Endothelial cell of umbilical vein (primary cell): ENCODE measurements around the gene TEAD2. TPM values are rescaled to one million over a fixed set of nuclear protein-coding genes. Genes with fewer than 3 reads are reported as not detected.

ENCODE experiments used
- BruUV-seq: library from RNA; stranded (reverse); fragments of 400-500 nt; replicated peaks from 2 replicates; lab custom pipeline; 2021; lab: Mats Ljungman, UMichigan
- CTCF ChIA-PET: fragments of 300-600, 350-600 bp; sonication (Branson Sonifier 250); formaldehyde crosslinking; loops from one replicate; lab custom pipeline; 2021; ENCODE audit warnings: antibody characterized with exemption, inconsistent platforms; lab: Charles Lee
- POLR2A ChIA-PET: fragments of 300-600, 350-600 bp; sonication (Branson Sonifier 250); formaldehyde crosslinking; loops from one replicate; lab custom pipeline; 2021; ENCODE audit warnings: antibody characterized with exemption, inconsistent platforms; lab: Charles Lee
- DNase-seq: peaks from one replicate; pipeline ENCODE4 v3.0.0-alpha.2; 2011; ENCODE audit warnings: low read depth, low spot score
- FAIRE-seq: peaks from 2 replicates; lab custom pipeline; 2011; peaks lifted over from hg19 to GRCh38; lab: Jason Lieb, UNC
- H2AFZ ChIP-seq: 2 replicates; pipeline ENCODE4 v1.6.0; 2012; ENCODE audit warnings: low read depth, low read length, control low read depth, inconsistent platforms
- H3K27ac ChIP-seq: 2 replicates; pipeline ENCODE4 v1.5.1; 2011; ENCODE audit warnings: low read depth, mild to moderate bottlenecking, control low read depth, low read length, moderate library complexity; ENCODE audit not compliant: insufficient read depth
- H3K27me3 ChIP-seq, 2 experiments: 2 replicates each; pipeline versions ENCODE4 v1.6.0 to v1.6.1; 2011; ENCODE audit warnings: low read length in 2 of 2, mixed read lengths in 1 of 2; ENCODE audit not compliant: control insufficient read depth in 2 of 2, insufficient read depth in 2 of 2
- H3K36me3 ChIP-seq, 2 experiments: 2 replicates in 1 of 2; 3 replicates in 1 of 2; pipeline ENCODE4 v1.5.1; 2011; ENCODE audit warnings: low read length in 2 of 2, mild to moderate bottlenecking in 1 of 2, moderate library complexity in 1 of 2; ENCODE audit not compliant: control insufficient read depth in 2 of 2, insufficient read depth in 2 of 2; ENCODE audit errors: extremely low read depth in 1 of 2
- H3K4me1 ChIP-seq: 3 replicates; pipeline ENCODE4 v1.5.1; 2011; ENCODE audit warnings: mild to moderate bottlenecking, low read length; ENCODE audit not compliant: control insufficient read depth, insufficient read depth; ENCODE audit errors: extremely low read depth
- H3K4me2 ChIP-seq: 2 replicates; pipeline ENCODE4 v1.6.1; 2011; ENCODE audit warnings: low read length, control low read depth, mixed read lengths; ENCODE audit not compliant: insufficient read depth
- H3K4me3 ChIP-seq, 3 experiments: fragments of 200-600 bp in 1 of 3; sonication (generic), shearing (Covaris generic) in 1 of 3; replicated peaks in 1 of 3; 2 replicates each; pipeline ENCODE4 v1.5.1; 2011 to 2016; ENCODE audit warnings: control low read depth in 3 of 3, low read length in 3 of 3, mild to moderate bottlenecking in 2 of 3, inconsistent platforms in 1 of 3, low read depth in 1 of 3, moderate library complexity in 1 of 3; ENCODE audit not compliant: insufficient read depth in 1 of 3
- H3K79me2 ChIP-seq: 2 replicates; pipeline ENCODE4 v1.6.0; 2012; ENCODE audit warnings: low read length, inconsistent platforms; ENCODE audit not compliant: control insufficient read depth, insufficient read depth
- H3K9ac ChIP-seq: replicated peaks from 2 replicates; pipeline ENCODE3; 2011; ENCODE audit warnings: low read length, control low read depth; ENCODE audit not compliant: insufficient read depth; ENCODE audit errors: extremely low read depth
- H3K9me1 ChIP-seq: replicated peaks from 3 replicates; pipeline ENCODE4 v1.6.0; 2011; ENCODE audit warnings: mild to moderate bottlenecking, low read length; ENCODE audit not compliant: control insufficient read depth, insufficient read depth; ENCODE audit errors: extremely low read depth
- H3K9me3 ChIP-seq: replicated peaks from 2 replicates; pipeline ENCODE4 v1.5.1; 2012; ENCODE audit warnings: low read length, inconsistent platforms; ENCODE audit not compliant: control insufficient read depth, insufficient read depth
- H4K20me1 ChIP-seq: replicated peaks from 2 replicates; pipeline ENCODE3; 2011; ENCODE audit warnings: mild to moderate bottlenecking, low read length; ENCODE audit not compliant: control insufficient read depth, insufficient read depth; ENCODE audit errors: extremely low read depth
- EZH2 ChIP-seq: IDR thresholded peaks from 2 replicates; pipeline ENCODE4 v1.6.1; 2012; ENCODE audit warnings: borderline replicate concordance, low read depth, mild to moderate bottlenecking, moderate library complexity, low read length, inconsistent platforms; ENCODE audit not compliant: severe bottlenecking
- FOS ChIP-seq: IDR thresholded peaks from 2 replicates; pipeline ENCODE4 v1.6.1; 2011; ENCODE audit warnings: mild to moderate bottlenecking, low read length, moderate library complexity, borderline replicate concordance; ENCODE audit not compliant: insufficient read depth
- GATA2 ChIP-seq: IDR thresholded peaks from 2 replicates; pipeline ENCODE4 v1.7.0; 2011; ENCODE audit warnings: low read depth, mild to moderate bottlenecking, moderate library complexity, mixed read lengths, low read length; ENCODE audit not compliant: insufficient read length, insufficient read depth
- JUN ChIP-seq: IDR thresholded peaks from 2 replicates; pipeline ENCODE4 v1.6.1; 2011; ENCODE audit warnings: borderline replicate concordance, low read depth; ENCODE audit not compliant: insufficient read length, insufficient read depth
- MAX ChIP-seq: IDR thresholded peaks from 2 replicates; pipeline ENCODE4 v1.6.1; 2011; ENCODE audit not compliant: insufficient read depth, insufficient read length
- MYC ChIP-seq: IDR thresholded peaks from one replicate; pipeline ENCODE4 v1.6.1; 2011; ENCODE audit warnings: mild to moderate bottlenecking, low read depth, low read length
- POLR2A ChIP-seq: IDR thresholded peaks from 2 replicates; pipeline ENCODE4 v1.6.1; 2012; ENCODE audit warnings: low read depth, mild to moderate bottlenecking, control low read depth, low read length
- POLR2AphosphoS5 ChIP-seq: IDR thresholded peaks from 2 replicates; pipeline ENCODE4 v1.6.1; 2012; ENCODE audit warnings: low read depth, mild to moderate bottlenecking, control low read depth, low read length, moderate library complexity; ENCODE audit not compliant: insufficient read depth
- dilution Hi-C: fragments of 300-500 bp; cut with MboI; formaldehyde crosslinking; loops from one replicate; pipeline ENCODE4 v1.15.0; 2019; ENCODE audit warnings: low sequenced_read_pairs; ENCODE audit not compliant: extremely low pct_ligation_motif_present
- intact Hi-C: fragments of 100-400 bp; cut with micrococcal nuclease; formaldehyde crosslinking; loops from one replicate; pipeline ENCODE4 v1.10.0; 2022
- polyA plus RNA-seq, 4 experiments: library from polyadenylated mRNA; depleted of rRNA in 3 of 4; stranded (reverse) in 3 of 4; unstranded in 1 of 4; fragments of >200 nt; gene quantifications; 2 replicates each; pipeline versions ENCODE4 v1.2.1 to v1.2.3, GENCODE V29; 2011 to 2012; ENCODE audit warnings: missing spikeins in 1 of 4
- total RNA-seq: library from RNA; stranded (reverse); gene quantifications from 2 replicates; pipeline ENCODE4 v1.2.3, GENCODE V29; 2021
- TF ChIP-seq, protein P1 (sequence below), 2 donors: IDR thresholded peaks; 1 replicate in 1 of 2; 2 replicates in 1 of 2; pipeline ENCODE4 v1.5.1; 2011; ENCODE audit warnings: low read length in 2 of 2, mild to moderate bottlenecking in 2 of 2, moderate library complexity in 2 of 2, control low read depth in 1 of 2, inconsistent platforms in 1 of 2, low read depth in 1 of 2; ENCODE audit not compliant: insufficient read depth in 1 of 2; ENCODE audit errors: extremely low read depth in 1 of 2

The TEAD2 gene
- total and polyA plus RNA-seq, 2 donors (not counting 3 experiments of a cell fraction or from before 2014, with no cell fraction given), result 60.9 to 89.4 TPM

DNA sequence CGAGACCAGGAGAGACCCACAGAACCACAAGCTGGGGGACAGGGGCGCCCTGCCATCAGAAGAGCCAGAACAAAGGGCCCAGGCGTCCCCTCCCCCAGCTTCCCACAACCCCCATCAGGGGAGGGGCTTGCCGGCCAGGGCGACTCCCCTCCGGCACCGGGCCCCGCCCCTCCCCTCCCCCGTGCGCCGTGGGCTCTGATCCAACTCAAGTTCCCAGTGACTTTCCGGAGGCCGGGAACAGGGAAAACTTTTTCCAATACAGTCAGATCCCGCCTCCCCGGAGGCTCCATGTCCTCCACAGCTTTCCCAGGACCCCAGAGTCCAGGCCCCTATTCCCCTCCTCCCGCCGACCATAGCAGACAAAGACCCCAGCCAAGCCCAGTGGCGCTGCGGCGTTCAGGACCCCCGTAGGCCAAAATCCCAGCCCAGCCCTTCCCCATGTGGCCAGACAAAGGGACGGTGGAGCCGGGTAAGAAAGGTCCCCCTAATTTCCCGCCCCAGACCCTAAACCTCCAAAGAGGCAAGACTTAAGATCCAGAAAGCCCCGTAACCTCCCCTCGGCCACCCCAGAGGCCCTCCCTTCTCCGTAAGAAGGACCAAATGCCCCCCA, 673 bp downstream of the TEAD2 start:
- dilution Hi-C loops, result no loop called here
- H3K9me1 ChIP-seq, result no peaks in the 10 kb centered on the region
- peak overlapping the region; percentile 83 to 97 (median 95) for H3K4me3 ChIP-seq
- DNase-seq (peak; percentile 92), FAIRE-seq (peak; percentile 96)
- intact Hi-C loops, result loop anchor here (1.0 to 2.0 kb wide), 2 partner anchors 21 to 31 kb away; no protein-coding TSS in a partner anchor
- BruUV-seq, result TSS peak; percentile 96
- POLR2A ChIA-PET, result interaction anchor here (0.5 kb wide), 1 partner anchor 84 kb away, joined by 5 read pairs; no protein-coding TSS in a partner anchor
- H3K27ac ChIP-seq, result peak overlapping the region; percentile 91
- peaks cover 7% of the 10 kb centered on the region in 2 experiments for H3K36me3 ChIP-seq
- H3K4me1 ChIP-seq, result peaks cover 23% of the 10 kb centered on the region
- H3K27me3 ChIP-seq, result no peaks in the 10 kb centered on the region
- CTCF ChIA-PET, result interaction anchor here (0.6 to 1.3 kb wide), 10 partner anchors 17 to 243 kb away, joined by 3 read pairs; no protein-coding TSS in a partner anchor
- H4K20me1 ChIP-seq, result no peaks in the 10 kb centered on the region
- no peaks in the 10 kb centered on the region for H3K9me3 ChIP-seq
- H3K79me2 ChIP-seq, result peaks cover 36% of the 10 kb centered on the region
- TF ChIP-seq JUN (no peak), POLR2AphosphoS5 (peak; percentile 91), POLR2A (peak; percentile 84)
- peak overlapping the region; percentile 49 for H2AFZ ChIP-seq
- peak overlapping the region; percentile 65 for H3K4me2 ChIP-seq
- H3K9ac ChIP-seq, result peak overlapping the region; percentile 98

GRCh38 chr19:49359851-49360820, 2.1 kb downstream of the TEAD2 start:
- no peak for TF ChIP-seq FOS
- no peak for TF ChIP-seq JUN
- TF ChIP-seq EZH2, result no peak
- TF ChIP-seq, protein P1, sequence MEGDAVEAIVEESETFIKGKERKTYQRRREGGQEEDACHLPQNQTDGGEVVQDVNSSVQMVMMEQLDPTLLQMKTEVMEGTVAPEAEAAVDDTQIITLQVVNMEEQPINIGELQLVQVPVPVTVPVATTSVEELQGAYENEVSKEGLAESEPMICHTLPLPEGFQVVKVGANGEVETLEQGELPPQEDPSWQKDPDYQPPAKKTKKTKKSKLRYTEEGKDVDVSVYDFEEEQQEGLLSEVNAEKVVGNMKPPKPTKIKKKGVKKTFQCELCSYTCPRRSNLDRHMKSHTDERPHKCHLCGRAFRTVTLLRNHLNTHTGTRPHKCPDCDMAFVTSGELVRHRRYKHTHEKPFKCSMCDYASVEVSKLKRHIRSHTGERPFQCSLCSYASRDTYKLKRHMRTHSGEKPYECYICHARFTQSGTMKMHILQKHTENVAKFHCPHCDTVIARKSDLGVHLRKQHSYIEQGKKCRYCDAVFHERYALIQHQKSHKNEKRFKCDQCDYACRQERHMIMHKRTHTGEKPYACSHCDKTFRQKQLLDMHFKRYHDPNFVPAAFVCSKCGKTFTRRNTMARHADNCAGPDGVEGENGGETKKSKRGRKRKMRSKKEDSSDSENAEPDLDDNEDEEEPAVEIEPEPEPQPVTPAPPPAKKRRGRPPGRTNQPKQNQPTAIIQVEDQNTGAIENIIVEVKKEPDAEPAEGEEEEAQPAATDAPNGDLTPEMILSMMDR (IDR thresholded peaks at IDR 0.05; ENCODE audit: extremely low read depth in 1 of 2, insufficient read depth in 1 of 2, low read depth in 1 of 2, low read length in 2 of 2), result no peak
- TF ChIP-seq POLR2AphosphoS5, result no peak
- TF ChIP-seq MAX, result no peak
- no peak for TF ChIP-seq POLR2A
- TF ChIP-seq GATA2, result no peak
- TF ChIP-seq MYC, result no peak
- H3K9ac ChIP-seq, result peak overlapping the region; percentile 98
- H3K9me1 ChIP-seq, result no peaks in the 10 kb centered on the region
- POLR2A ChIA-PET, result no interaction called here
- peak overlapping the region; percentile 46 for H3K4me2 ChIP-seq
- dilution Hi-C loops, result no loop called here
- H3K4me1 ChIP-seq, result peaks cover 35% of the 10 kb centered on the region
- intact Hi-C loops, result no loop called here
- peak overlapping the region in 2 of 3 experiments; percentile 2 to 97 for H3K4me3 ChIP-seq
- CTCF ChIA-PET, result no interaction called here
- H3K27me3 ChIP-seq, result no peaks in the 10 kb centered on the region
- BruUV-seq, result TSS peak; percentile 47
- H3K79me2 ChIP-seq, result peaks cover 40% of the 10 kb centered on the region
- peaks cover 7 to 9% of the 10 kb centered on the region in 2 experiments for H3K36me3 ChIP-seq
- DNase-seq (no peak), FAIRE-seq (peak; percentile 4)
- no peak overlapping the region for H2AFZ ChIP-seq
- H3K9me3 ChIP-seq, result no peaks in the 10 kb centered on the region
- no peaks in the 10 kb centered on the region for H4K20me1 ChIP-seq
- H3K27ac ChIP-seq, result no peak overlapping the region
